GM21360 (cell line): ENCODE results near the gene CILP2.

ENCODE experiments used
- ATAC-seq: cut with Tn5 transposase; IDR thresholded peaks from one replicate; pipeline ENCODE4 v1.9.1; 2021; ENCODE audit warnings: mild to moderate bottlenecking, moderate library complexity; ENCODE audit not compliant: unreplicated experiment

CILP2 gene

GRCh38 chr19:19595171-19595701 is 57.2 kb downstream of the CILP2 start:
- ATAC-seq = no peak
